ENCODE data around the gene SLC25A26. TPM values are rescaled to one million over a fixed set of nuclear protein-coding genes. Genes with fewer than 3 reads are reported as not detected.

Gene SLC25A26
- total RNA-seq, 1 experiment from 2014 or later, result 13.2 TPM

DNA sequence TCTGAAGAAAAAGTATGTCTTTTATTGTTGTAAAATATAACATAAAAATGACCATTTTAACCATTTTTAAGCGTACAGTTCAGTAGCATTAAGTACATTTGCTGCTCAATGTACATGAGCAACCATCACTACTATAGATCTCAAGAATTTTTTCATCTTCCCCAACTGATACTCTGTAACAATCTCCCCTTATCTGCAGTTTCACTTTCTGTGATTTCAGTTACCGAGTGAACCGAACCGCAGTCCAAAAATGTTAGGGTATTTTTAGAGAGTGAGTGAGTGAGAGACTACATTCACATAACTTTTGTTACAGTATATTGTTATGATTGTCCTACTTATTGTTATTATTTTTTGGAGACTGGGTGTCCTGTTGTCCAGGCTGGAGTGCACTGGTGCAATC, 9.0 kb upstream of the SLC25A26 start:
- in situ Hi-C loops (cut with HindIII; ENCODE audit: low pct_unique_long_range_greater_than_20kb, low sequenced_read_pairs), result no loop called here
- no peaks in the 10 kb centered on the region for H3K9me3 ChIP-seq (ENCODE audit: control insufficient read depth, insufficient read depth, low read depth, low read length)
- H3K4me1 ChIP-seq (ENCODE audit: control insufficient read depth, insufficient read depth, low read length), result no peaks in the 10 kb centered on the region
- intact Hi-C loops (cut with micrococcal nuclease; ENCODE audit: unreplicated experiment), result no loop called here
- no peak overlapping the region for H3K27ac ChIP-seq (ENCODE audit: low read length)
- H3K27me3 ChIP-seq (ENCODE audit: control insufficient read depth, insufficient read depth, low read length), result no peaks in the 10 kb centered on the region
- H3K4me3 ChIP-seq (ENCODE audit: low read depth in 2 of 2, low read length in 2 of 2), result no peak overlapping the region
- CTCF ChIA-PET, result no interaction called here
- TF ChIP-seq, protein P1, sequence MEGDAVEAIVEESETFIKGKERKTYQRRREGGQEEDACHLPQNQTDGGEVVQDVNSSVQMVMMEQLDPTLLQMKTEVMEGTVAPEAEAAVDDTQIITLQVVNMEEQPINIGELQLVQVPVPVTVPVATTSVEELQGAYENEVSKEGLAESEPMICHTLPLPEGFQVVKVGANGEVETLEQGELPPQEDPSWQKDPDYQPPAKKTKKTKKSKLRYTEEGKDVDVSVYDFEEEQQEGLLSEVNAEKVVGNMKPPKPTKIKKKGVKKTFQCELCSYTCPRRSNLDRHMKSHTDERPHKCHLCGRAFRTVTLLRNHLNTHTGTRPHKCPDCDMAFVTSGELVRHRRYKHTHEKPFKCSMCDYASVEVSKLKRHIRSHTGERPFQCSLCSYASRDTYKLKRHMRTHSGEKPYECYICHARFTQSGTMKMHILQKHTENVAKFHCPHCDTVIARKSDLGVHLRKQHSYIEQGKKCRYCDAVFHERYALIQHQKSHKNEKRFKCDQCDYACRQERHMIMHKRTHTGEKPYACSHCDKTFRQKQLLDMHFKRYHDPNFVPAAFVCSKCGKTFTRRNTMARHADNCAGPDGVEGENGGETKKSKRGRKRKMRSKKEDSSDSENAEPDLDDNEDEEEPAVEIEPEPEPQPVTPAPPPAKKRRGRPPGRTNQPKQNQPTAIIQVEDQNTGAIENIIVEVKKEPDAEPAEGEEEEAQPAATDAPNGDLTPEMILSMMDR (IDR thresholded peaks at IDR 0.05), result no peak
- TF ChIP-seq TCF7L2 (IDR thresholded peaks at IDR 0.05; ENCODE audit: low read depth, low read length), result no peak
- TF ChIP-seq SIN3A (IDR thresholded peaks at IDR 0.05; ENCODE audit: borderline replicate concordance, insufficient read depth, low read depth, low read length), result no peak
- TF ChIP-seq POLR2AphosphoS5 (IDR thresholded peaks at IDR 0.05; ENCODE audit: low read depth, low read length), result no peak
- TF ChIP-seq REST (IDR thresholded peaks at IDR 0.05; ENCODE audit: insufficient read depth in 1 of 2, low read depth in 2 of 2, low read length in 1 of 2), result no peak
- DNase-seq (ENCODE audit: low read depth, low spot score) (no peak), ATAC-seq (no peak)
- POLR2A ChIA-PET, result no interaction called here
- BruUV-seq (replicated peaks), result no TSS peak
- no peaks in the 10 kb centered on the region for H3K36me3 ChIP-seq (ENCODE audit: control insufficient read depth, insufficient read depth, low read length)

- ChIA-PET CTCF (no interaction called here), POLR2A (no interaction called here)
- no peak for DNase-seq (ENCODE audit: low read depth, low spot score)
- intact Hi-C loops (cut with micrococcal nuclease; ENCODE audit: unreplicated experiment) (no loop called here), in situ Hi-C loops (cut with HindIII; ENCODE audit: low pct_unique_long_range_greater_than_20kb, low sequenced_read_pairs) (no loop called here)
- Histone ChIP-seq H3K9me3 (ENCODE audit: control insufficient read depth, insufficient read depth, low read depth, low read length) (no peaks in the 10 kb centered on the region), H3K27me3 (ENCODE audit: control insufficient read depth, insufficient read depth, low read length) (no peaks in the 10 kb centered on the region; the same call in 1 of the 2 replicates), H3K36me3 (ENCODE audit: control insufficient read depth, insufficient read depth, low read length) (no peaks in the 10 kb centered on the region), H3K4me3 (ENCODE audit: low read depth in 2 of 2, low read length in 2 of 2) (no peak overlapping the region), H3K27ac (ENCODE audit: low read length) (no peak overlapping the region), H3K4me1 (ENCODE audit: control insufficient read depth, insufficient read depth, low read length) (no peaks in the 10 kb centered on the region)
- no TSS peak for BruUV-seq (replicated peaks)
- no peak for ATAC-seq
- no peak for TF ChIP-seq POLR2AphosphoS5 (IDR thresholded peaks at IDR 0.05; ENCODE audit: low read depth, low read length)
- no peak for TF ChIP-seq REST (IDR thresholded peaks at IDR 0.05; ENCODE audit: insufficient read depth in 1 of 2, low read depth in 2 of 2, low read length in 1 of 2)
- TF ChIP-seq TCF7L2 (IDR thresholded peaks at IDR 0.05; ENCODE audit: low read depth, low read length), result no peak
- TF ChIP-seq SIN3A (IDR thresholded peaks at IDR 0.05; ENCODE audit: borderline replicate concordance, insufficient read depth, low read depth, low read length), result no peak
- TF ChIP-seq, protein P1 (IDR thresholded peaks at IDR 0.05), result no peak
Observed at GRCh38 chr3:66215106-66215505, 5.7 kb upstream of the SLC25A26 start.
